Cardiac muscle cell (in vitro differentiated cells and primary cell): ENCODE data around the gene LCP1. TPM values are rescaled to one million over a fixed set of nuclear protein-coding genes. Genes with fewer than 3 reads are reported as not detected.

Source experiments
- DNase-seq, 2 donors: peaks; one replicate each; pipeline versions ENCODE4 v3.0.0 to v3.0.0-alpha.2; 2010 to 2017; ENCODE audit warnings: low read depth in 1 of 2, low spot score in 1 of 2
- H3K27ac ChIP-seq: fragments of 200-600 bp; sonication (generic); 2 replicates; pipeline ENCODE4 v1.5.1; 2016
- H3K27me3 ChIP-seq: fragments of 200-600 bp; sonication (generic); 2 replicates; pipeline ENCODE4 v1.6.0; 2016; ENCODE audit warnings: control low read depth
- H3K36me3 ChIP-seq: fragments of 200-600 bp; sonication (generic); 2 replicates; pipeline ENCODE4 v1.5.1; 2016; ENCODE audit warnings: control low read depth
- H3K4me1 ChIP-seq: fragments of 200-600 bp; sonication (generic); 2 replicates; pipeline ENCODE4 v1.8.1; 2017; ENCODE audit warnings: low read depth, mild to moderate bottlenecking, mixed run types
- H3K4me3 ChIP-seq: fragments of 200-600 bp; sonication (generic); 2 replicates; pipeline ENCODE4 v1.5.1; 2016; ENCODE audit warnings: mild to moderate bottlenecking
- H3K9me3 ChIP-seq: fragments of 200-600 bp; sonication (generic); 2 replicates; pipeline ENCODE4 v1.5.1; 2017; ENCODE audit warnings: low read depth, mild to moderate bottlenecking, control low read depth
- CTCF ChIP-seq: IDR thresholded peaks from 2 replicates; pipeline ENCODE4 v1.5.1; 2012; ENCODE audit warnings: low read depth, mild to moderate bottlenecking, low read length
- polyA plus RNA-seq: library from polyadenylated mRNA; unstranded; fragments of >200 nt; fragmentation: Nextera tagmentation; extraction: Ambion mirVana; gene quantifications from 2 replicates; pipeline ENCODE4 v1.2.1, GENCODE V29; 2016
- total RNA-seq: library from RNA; depleted of rRNA; stranded (reverse); fragments of >200 nt; gene quantifications from 2 replicates; pipeline ENCODE4 v1.2.3, GENCODE V29; 2016

LCP1 gene
- total and polyA plus RNA-seq, 2 experiments from 2014 or later: 2.0 to 4.8 TPM

GRCh38 chr13:46121033-46121432, 60.9 kb downstream of the LCP1 start:
- no peak overlapping the region for H3K27ac ChIP-seq
- DNase-seq: no peak
- peaks cover 9% of the 10 kb centered on the region for H3K4me1 ChIP-seq
- H3K27me3 ChIP-seq: no peaks in the 10 kb centered on the region
- no peak overlapping the region for H3K4me3 ChIP-seq
- H3K9me3 ChIP-seq: no peaks in the 10 kb centered on the region
- H3K36me3 ChIP-seq: no peaks in the 10 kb centered on the region
- no peak for TF ChIP-seq CTCF

DNA sequence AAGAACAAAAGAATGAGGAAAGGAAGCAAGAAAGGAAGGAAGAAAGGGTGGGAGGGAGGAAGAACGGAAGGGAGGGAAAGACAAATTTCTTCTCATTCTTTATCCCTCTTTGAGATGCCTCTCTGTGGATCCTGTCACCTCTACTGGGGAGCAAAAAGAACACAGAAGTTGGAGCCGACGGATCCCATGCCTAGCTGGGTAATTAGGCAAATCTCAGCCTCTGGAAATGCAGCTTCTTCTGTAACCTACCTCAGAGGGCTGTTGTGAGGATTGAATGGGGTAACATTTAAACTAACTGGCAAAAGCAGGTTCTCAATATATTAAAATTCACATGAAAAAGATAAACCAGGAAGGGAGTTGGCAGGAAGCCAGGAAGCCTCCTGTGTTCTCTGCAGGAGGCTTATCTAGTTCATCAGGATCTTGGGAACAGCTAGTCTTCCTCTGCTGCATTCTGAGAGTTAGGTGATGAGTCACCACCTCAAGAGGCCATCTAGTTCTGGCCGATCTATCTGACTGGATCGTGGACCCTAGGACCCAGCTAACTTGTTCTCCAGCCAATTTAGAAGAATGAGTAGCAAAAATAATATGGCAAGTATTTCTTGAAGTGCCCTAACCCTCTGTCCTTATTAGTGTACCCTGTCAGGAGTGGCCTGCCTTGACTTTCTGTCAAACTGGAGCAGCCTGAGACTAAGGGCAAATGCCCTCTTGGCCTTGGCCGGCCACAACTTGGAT, 61.9 kb downstream of the LCP1 start:
- peaks cover 9% of the 10 kb centered on the region for H3K4me1 ChIP-seq
- H3K27ac ChIP-seq: no peak overlapping the region
- no peaks in the 10 kb centered on the region for H3K36me3 ChIP-seq
- no peak for TF ChIP-seq CTCF
- H3K9me3 ChIP-seq: no peaks in the 10 kb centered on the region
- peak in 1 of 2 donors; percentile 76 for DNase-seq
- H3K27me3 ChIP-seq: no peaks in the 10 kb centered on the region
- H3K4me3 ChIP-seq: no peak overlapping the region

DNA sequence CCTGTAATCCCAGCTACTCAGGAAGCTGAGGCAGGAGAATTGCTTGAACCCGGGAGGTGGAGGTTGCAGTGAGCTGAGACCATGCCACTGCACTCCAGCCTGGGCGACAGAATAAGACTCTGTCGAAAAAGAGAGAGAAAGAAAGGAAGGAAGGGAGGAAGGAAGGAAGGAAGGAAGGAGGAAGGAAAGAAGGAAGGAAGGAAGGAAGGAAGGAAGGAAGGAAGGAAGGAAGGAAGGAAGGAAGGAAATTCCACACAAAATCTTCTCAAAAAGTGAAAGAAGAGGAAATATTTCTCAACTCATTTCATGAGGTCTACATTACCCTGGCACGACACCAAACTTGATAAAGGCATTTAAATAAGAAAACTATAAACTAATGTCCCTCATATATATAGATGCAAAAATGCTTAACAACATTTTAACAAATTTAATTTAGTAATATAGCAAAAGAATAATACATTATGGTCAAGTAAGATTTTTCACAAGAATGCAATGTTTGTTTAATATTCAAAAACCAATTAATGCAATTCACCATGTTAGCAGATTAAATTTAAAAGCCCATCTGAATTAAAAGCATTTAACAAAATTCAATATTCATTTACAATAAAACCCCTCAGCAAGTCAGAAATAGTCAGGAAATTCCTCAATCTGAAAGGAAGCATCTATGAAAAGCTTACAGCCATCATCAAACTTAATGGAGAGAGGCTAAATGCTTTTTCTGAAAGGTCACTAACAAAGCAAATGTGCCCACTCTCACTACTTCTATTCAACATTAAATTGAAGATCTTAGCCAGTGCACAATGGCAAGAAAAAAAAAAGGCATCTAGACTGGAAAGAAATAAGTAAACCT, 65.1 kb downstream of the LCP1 start:
- Histone ChIP-seq H3K27me3 (no peaks in the 10 kb centered on the region), H3K4me3 (no peak overlapping the region), H3K27ac (no peak overlapping the region), H3K4me1 (peaks cover 9% of the 10 kb centered on the region), H3K9me3 (no peaks in the 10 kb centered on the region), H3K36me3 (no peaks in the 10 kb centered on the region)
- TF ChIP-seq CTCF: no peak
- no peak for DNase-seq

- no peak overlapping the region for H3K4me3 ChIP-seq
- no peaks in the 10 kb centered on the region for H3K9me3 ChIP-seq
- H3K36me3 ChIP-seq: no peaks in the 10 kb centered on the region
- no peaks in the 10 kb centered on the region for H3K4me1 ChIP-seq
- DNase-seq: no peak
- TF ChIP-seq CTCF: no peak
- no peak overlapping the region for H3K27ac ChIP-seq
- H3K27me3 ChIP-seq: no peaks in the 10 kb centered on the region
These were observed 67.4 kb downstream of the LCP1 start for GRCh38 chr13:46114613-46115012.

- peak in 1 of 2 donors; percentile 18 for DNase-seq
- no peaks in the 10 kb centered on the region for H3K4me1 ChIP-seq
- H3K4me3 ChIP-seq: no peak overlapping the region
- TF ChIP-seq CTCF: no peak
- no peaks in the 10 kb centered on the region for H3K27me3 ChIP-seq
- H3K27ac ChIP-seq: no peak overlapping the region
- H3K9me3 ChIP-seq: no peaks in the 10 kb centered on the region
- H3K36me3 ChIP-seq: no peaks in the 10 kb centered on the region
These were observed 68.4 kb downstream of the LCP1 start for GRCh38 chr13:46113596-46113995.
